ENCODE results near the gene RANBP1. TPM values are rescaled to one million over a fixed set of nuclear protein-coding genes. Genes with fewer than 3 reads are reported as not detected.

RANBP1 gene
- total and polyA plus RNA-seq, 2 of the 13 experiments (the other 11 are each of a cell fraction or from before 2014, with no cell fraction given): 181 to 492 TPM

DNA sequence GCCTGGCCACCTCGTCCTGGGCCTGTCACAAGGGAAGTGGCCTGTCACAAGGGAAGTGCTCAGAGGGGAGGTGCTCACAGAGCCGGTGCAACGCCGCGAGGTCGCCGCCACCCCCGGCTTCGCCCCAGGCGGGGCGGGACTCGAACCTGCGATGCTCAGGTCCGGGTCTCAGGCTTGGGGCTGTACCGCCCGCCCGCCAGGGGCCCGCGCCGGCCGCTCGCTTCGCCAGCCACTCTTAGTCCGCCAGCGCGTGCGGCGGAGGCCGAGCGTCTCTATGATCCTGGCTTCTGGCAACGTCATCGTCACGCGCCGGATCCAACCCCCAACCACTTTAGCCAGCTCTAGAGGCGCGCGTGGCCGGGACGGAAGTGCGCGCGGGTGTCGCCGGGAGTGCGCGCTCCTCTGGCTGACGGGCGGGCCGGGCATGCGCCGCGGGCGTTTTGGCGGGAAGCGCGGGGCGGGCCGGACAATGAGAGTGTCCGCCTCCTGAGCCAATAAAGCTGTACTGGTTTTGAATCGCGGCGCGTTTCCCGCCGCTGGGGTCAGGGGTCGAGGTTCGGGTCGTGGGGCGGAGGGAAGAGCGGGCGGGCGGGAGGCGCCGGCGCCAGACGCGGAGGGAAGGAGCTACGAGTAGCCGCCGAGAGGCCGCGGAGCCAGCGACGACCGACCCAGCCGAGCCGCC, 1.2 kb downstream of the RANBP1 start, which contains the start of gene TRMT2A (continued):
- TF ChIP-seq, protein P1, sequence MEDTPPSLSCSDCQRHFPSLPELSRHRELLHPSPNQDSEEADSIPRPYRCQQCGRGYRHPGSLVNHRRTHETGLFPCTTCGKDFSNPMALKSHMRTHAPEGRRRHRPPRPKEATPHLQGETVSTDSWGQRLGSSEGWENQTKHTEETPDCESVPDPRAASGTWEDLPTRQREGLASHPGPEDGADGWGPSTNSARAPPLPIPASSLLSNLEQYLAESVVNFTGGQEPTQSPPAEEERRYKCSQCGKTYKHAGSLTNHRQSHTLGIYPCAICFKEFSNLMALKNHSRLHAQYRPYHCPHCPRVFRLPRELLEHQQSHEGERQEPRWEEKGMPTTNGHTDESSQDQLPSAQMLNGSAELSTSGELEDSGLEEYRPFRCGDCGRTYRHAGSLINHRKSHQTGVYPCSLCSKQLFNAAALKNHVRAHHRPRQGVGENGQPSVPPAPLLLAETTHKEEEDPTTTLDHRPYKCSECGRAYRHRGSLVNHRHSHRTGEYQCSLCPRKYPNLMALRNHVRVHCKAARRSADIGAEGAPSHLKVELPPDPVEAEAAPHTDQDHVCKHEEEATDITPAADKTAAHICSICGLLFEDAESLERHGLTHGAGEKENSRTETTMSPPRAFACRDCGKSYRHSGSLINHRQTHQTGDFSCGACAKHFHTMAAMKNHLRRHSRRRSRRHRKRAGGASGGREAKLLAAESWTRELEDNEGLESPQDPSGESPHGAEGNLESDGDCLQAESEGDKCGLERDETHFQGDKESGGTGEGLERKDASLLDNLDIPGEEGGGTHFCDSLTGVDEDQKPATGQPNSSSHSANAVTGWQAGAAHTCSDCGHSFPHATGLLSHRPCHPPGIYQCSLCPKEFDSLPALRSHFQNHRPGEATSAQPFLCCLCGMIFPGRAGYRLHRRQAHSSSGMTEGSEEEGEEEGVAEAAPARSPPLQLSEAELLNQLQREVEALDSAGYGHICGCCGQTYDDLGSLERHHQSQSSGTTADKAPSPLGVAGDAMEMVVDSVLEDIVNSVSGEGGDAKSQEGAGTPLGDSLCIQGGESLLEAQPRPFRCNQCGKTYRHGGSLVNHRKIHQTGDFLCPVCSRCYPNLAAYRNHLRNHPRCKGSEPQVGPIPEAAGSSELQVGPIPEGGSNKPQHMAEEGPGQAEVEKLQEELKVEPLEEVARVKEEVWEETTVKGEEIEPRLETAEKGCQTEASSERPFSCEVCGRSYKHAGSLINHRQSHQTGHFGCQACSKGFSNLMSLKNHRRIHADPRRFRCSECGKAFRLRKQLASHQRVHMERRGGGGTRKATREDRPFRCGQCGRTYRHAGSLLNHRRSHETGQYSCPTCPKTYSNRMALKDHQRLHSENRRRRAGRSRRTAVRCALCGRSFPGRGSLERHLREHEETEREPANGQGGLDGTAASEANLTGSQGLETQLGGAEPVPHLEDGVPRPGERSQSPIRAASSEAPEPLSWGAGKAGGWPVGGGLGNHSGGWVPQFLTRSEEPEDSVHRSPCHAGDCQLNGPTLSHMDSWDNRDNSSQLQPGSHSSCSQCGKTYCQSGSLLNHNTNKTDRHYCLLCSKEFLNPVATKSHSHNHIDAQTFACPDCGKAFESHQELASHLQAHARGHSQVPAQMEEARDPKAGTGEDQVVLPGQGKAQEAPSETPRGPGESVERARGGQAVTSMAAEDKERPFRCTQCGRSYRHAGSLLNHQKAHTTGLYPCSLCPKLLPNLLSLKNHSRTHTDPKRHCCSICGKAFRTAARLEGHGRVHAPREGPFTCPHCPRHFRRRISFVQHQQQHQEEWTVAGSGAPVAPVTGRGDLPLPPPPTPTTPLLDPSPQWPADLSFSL (CRISPR knock-in tag; IDR thresholded peaks at IDR 0.05): no peak
- TF ChIP-seq, protein P2, sequence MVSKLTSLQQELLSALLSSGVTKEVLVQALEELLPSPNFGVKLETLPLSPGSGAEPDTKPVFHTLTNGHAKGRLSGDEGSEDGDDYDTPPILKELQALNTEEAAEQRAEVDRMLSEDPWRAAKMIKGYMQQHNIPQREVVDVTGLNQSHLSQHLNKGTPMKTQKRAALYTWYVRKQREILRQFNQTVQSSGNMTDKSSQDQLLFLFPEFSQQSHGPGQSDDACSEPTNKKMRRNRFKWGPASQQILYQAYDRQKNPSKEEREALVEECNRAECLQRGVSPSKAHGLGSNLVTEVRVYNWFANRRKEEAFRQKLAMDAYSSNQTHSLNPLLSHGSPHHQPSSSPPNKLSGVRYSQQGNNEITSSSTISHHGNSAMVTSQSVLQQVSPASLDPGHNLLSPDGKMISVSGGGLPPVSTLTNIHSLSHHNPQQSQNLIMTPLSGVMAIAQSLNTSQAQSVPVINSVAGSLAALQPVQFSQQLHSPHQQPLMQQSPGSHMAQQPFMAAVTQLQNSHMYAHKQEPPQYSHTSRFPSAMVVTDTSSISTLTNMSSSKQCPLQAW (CRISPR knock-in tag; IDR thresholded peaks at IDR 0.05): peak; percentile 55; the same call in 1 of the 2 replicates
- TF ChIP-seq FOSL1 (CRISPR knock-in tag; IDR thresholded peaks at IDR 0.05; ENCODE audit: borderline replicate concordance): no peak
- TF ChIP-seq NCOR1 (IDR thresholded peaks at IDR 0.05; ENCODE audit: borderline replicate concordance, low read length): peak; percentile 56; the same call in 1 of the 2 replicates
- TF ChIP-seq, protein P3, sequence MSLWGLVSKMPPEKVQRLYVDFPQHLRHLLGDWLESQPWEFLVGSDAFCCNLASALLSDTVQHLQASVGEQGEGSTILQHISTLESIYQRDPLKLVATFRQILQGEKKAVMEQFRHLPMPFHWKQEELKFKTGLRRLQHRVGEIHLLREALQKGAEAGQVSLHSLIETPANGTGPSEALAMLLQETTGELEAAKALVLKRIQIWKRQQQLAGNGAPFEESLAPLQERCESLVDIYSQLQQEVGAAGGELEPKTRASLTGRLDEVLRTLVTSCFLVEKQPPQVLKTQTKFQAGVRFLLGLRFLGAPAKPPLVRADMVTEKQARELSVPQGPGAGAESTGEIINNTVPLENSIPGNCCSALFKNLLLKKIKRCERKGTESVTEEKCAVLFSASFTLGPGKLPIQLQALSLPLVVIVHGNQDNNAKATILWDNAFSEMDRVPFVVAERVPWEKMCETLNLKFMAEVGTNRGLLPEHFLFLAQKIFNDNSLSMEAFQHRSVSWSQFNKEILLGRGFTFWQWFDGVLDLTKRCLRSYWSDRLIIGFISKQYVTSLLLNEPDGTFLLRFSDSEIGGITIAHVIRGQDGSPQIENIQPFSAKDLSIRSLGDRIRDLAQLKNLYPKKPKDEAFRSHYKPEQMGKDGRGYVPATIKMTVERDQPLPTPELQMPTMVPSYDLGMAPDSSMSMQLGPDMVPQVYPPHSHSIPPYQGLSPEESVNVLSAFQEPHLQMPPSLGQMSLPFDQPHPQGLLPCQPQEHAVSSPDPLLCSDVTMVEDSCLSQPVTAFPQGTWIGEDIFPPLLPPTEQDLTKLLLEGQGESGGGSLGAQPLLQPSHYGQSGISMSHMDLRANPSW (CRISPR knock-in tag; IDR thresholded peaks at IDR 0.05; ENCODE audit: borderline replicate concordance): no peak; the same call in 1 of the 2 replicates
- TF ChIP-seq ZNF841 (CRISPR knock-in tag; IDR thresholded peaks at IDR 0.05; ENCODE audit: borderline replicate concordance): peak; percentile 47; the same call in 1 of the 2 replicates
- TF ChIP-seq PCBP2 (optimal IDR thresholded peaks at IDR 0.05; ENCODE audit: low read depth, low read length, poor library complexity, severe bottlenecking): no peak
- TF ChIP-seq, protein P4, sequence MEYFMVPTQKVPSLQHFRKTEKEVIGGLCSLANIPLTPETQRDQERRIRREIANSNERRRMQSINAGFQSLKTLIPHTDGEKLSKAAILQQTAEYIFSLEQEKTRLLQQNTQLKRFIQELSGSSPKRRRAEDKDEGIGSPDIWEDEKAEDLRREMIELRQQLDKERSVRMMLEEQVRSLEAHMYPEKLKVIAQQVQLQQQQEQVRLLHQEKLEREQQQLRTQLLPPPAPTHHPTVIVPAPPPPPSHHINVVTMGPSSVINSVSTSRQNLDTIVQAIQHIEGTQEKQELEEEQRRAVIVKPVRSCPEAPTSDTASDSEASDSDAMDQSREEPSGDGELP (IDR thresholded peaks at IDR 0.05; ENCODE audit: borderline replicate concordance, low read depth): no peak; the same call in 1 of the 2 replicates
- TF ChIP-seq ZNF207 (IDR thresholded peaks at IDR 0.05; ENCODE audit: borderline replicate concordance): no peak
- TF ChIP-seq HMG20A (CRISPR knock-in tag; IDR thresholded peaks at IDR 0.05; ENCODE audit: borderline replicate concordance): no peak
- TF ChIP-seq ZNF441 (CRISPR knock-in tag; IDR thresholded peaks at IDR 0.05; ENCODE audit: borderline replicate concordance): peak; percentile 39; the same call in 1 of the 2 replicates
- peak; percentile 62; the same call in 1 of the 2 replicates for TF ChIP-seq ZNF747 (CRISPR knock-in tag; IDR thresholded peaks at IDR 0.05; ENCODE audit: borderline replicate concordance)
- no peak for TF ChIP-seq ZNF333 (CRISPR knock-in tag; IDR thresholded peaks at IDR 0.05; ENCODE audit: borderline replicate concordance)
- TF ChIP-seq ZNF264 (CRISPR knock-in tag; IDR thresholded peaks at IDR 0.05): no peak
- TF ChIP-seq CBX1 (IDR thresholded peaks at IDR 0.05; ENCODE audit: low read depth): no peak
- no peak for TF ChIP-seq EZH2 (conservative IDR thresholded peaks at IDR 0.05; ENCODE audit: low read depth, low read length)
- TF ChIP-seq ZNF235 (CRISPR knock-in tag; IDR thresholded peaks at IDR 0.05; ENCODE audit: borderline replicate concordance): no peak
- no peak for TF ChIP-seq PHB2 (IDR thresholded peaks at IDR 0.05; ENCODE audit: partially characterized antibody)
